GM12878 (cell line): Measurements from ENCODE around the gene TTLL10. TPM values are rescaled to one million over a fixed set of nuclear protein-coding genes. Genes with fewer than 3 reads are reported as not detected.

Source experiments
- BCL3 ChIP-seq: IDR thresholded peaks from 2 replicates; pipeline ENCODE4 v1.6.1; 2011; ENCODE audit warnings: borderline replicate concordance, low read depth, mild to moderate bottlenecking, moderate library complexity, low read length; ENCODE audit not compliant: insufficient read depth, poor library complexity, severe bottlenecking
- CEBPB ChIP-seq, 2 experiments: fragments of 150-350 bp in 1 of 2; IDR thresholded peaks; 2 replicates each; pipeline ENCODE4 v1.6.1; 2012 to 2014; ENCODE audit warnings: low read depth in 2 of 2, low read length in 2 of 2, borderline replicate concordance in 1 of 2, inconsistent platforms in 1 of 2
- CHD2 ChIP-seq: IDR thresholded peaks from 2 replicates; pipeline ENCODE4 v1.6.1; 2011; ENCODE audit warnings: low read depth, low read length, improper control_type of control experiment, borderline replicate concordance
- CREB1 ChIP-seq: IDR thresholded peaks from 2 replicates; pipeline ENCODE4 v1.6.1; 2012; ENCODE audit warnings: low read depth, mild to moderate bottlenecking, inconsistent platforms
- CREM ChIP-seq: IDR thresholded peaks from 2 replicates; pipeline ENCODE4 v1.6.1; 2014; ENCODE audit warnings: antibody characterized with exemption, low read depth
- ELK1 ChIP-seq: IDR thresholded peaks from 2 replicates; pipeline ENCODE4 v1.6.1; 2012; ENCODE audit warnings: low read depth, low read length, improper control_type of control experiment
- FOXM1 ChIP-seq: IDR thresholded peaks from 2 replicates; pipeline ENCODE4 v1.6.1; 2012; ENCODE audit warnings: low read depth, mild to moderate bottlenecking, inconsistent platforms, low read length, moderate library complexity
- IKZF1 ChIP-seq: fragments of 450-650 bp; conservative IDR thresholded peaks from 2 replicates; pipeline ENCODE4 v1.6.1; 2017; ENCODE audit warnings: antibody characterized with exemption, mild to moderate bottlenecking
- IRF5 ChIP-seq: fragments of 450-650 bp; IDR thresholded peaks from 2 replicates; pipeline ENCODE4 v1.6.1; 2017; ENCODE audit warnings: borderline replicate concordance
- JUND ChIP-seq: IDR thresholded peaks from 2 replicates; pipeline ENCODE4 v1.6.1; 2012; ENCODE audit warnings: low read depth, mild to moderate bottlenecking, low read length, improper control_type of control experiment, moderate library complexity
- KAT2A ChIP-seq: conservative IDR thresholded peaks from 2 replicates; pipeline ENCODE4 v1.6.1; 2011; ENCODE audit warnings: low read depth, low read length; ENCODE audit not compliant: control insufficient read depth
- MYC ChIP-seq: IDR thresholded peaks from 2 replicates; pipeline ENCODE4 v1.6.1; 2011; ENCODE audit warnings: mild to moderate bottlenecking, low read length, moderate library complexity, inconsistent platforms; ENCODE audit not compliant: insufficient read depth, insufficient replicate concordance, insufficient read length, severe bottlenecking
- NKRF ChIP-seq: fragments of 450-650 bp; conservative IDR thresholded peaks from 2 replicates; pipeline ENCODE4 v1.6.1; 2017; ENCODE audit warnings: mild to moderate bottlenecking, moderate library complexity
- POU2F2 ChIP-seq: IDR thresholded peaks from 3 replicates; pipeline ENCODE4 v1.6.1; 2011; ENCODE audit warnings: low read depth, mild to moderate bottlenecking, low read length, borderline replicate concordance
- RB1 ChIP-seq: fragments of 450-650 bp; formaldehyde crosslinking; IDR thresholded peaks from 2 replicates; pipeline ENCODE4 v1.6.1; 2017; ENCODE audit warnings: mild to moderate bottlenecking, borderline replicate concordance
- RCOR1 ChIP-seq: conservative IDR thresholded peaks from 2 replicates; pipeline ENCODE4 v1.6.1; 2012; ENCODE audit warnings: low read depth, low read length, improper control_type of control experiment
- RELA ChIP-seq: fragments of 450-650 bp; IDR thresholded peaks from 2 replicates; pipeline ENCODE4 v1.8.0; 2014; ENCODE audit warnings: borderline replicate concordance; ENCODE audit not compliant: partially characterized antibody
- RUNX3 ChIP-seq: IDR thresholded peaks from 2 replicates; pipeline ENCODE4 v1.6.1; 2012; ENCODE audit warnings: low read length, inconsistent platforms
- TBL1XR1 ChIP-seq: IDR thresholded peaks from 2 replicates; pipeline ENCODE4 v1.6.1; 2012; ENCODE audit warnings: low read depth, low read length, improper control_type of control experiment
- USF2 ChIP-seq: IDR thresholded peaks from 2 replicates; pipeline ENCODE4 v1.6.1; 2011; ENCODE audit warnings: low read depth, low read length, improper control_type of control experiment, borderline replicate concordance
- YY1 ChIP-seq: IDR thresholded peaks from 2 replicates; pipeline ENCODE4 v1.6.1; 2011; ENCODE audit warnings: low read depth, mild to moderate bottlenecking, low read length
- polyA plus RNA-seq, 11 experiments: library from polyadenylated mRNA; depleted of rRNA in 4 of 11; unstranded in 6 of 11; stranded (reverse) in 5 of 11; fragments of >200 nt; fragmentation: Nextera tagmentation in 4 of 11; fragmentation: Illumina TruSeq in 1 of 11; extraction: Ambion mirVana in 4 of 11; extraction: Trizol in 1 of 11; gene quantifications; 1 replicate in 1 of 11; 2 replicates in 10 of 11; pipeline versions ENCODE4 v1.2.1 to v1.2.3, GENCODE V29; 2011 to 2016; ENCODE audit warnings: inconsistent platforms in 2 of 11, missing spikeins in 2 of 11, low read depth in 1 of 11
- total RNA-seq, 4 experiments: library from RNA; depleted of rRNA in 3 of 4; stranded (reverse); fragments of >200 nt in 3 of 4; fragmentation: Illumina TruSeq in 1 of 4; extraction: Trizol in 1 of 4; gene quantifications; 2 replicates each; pipeline versions ENCODE4 v1.2.1 to v1.2.3, GENCODE V29; 2013 to 2021

Gene TTLL10
- total and polyA plus RNA-seq, 10 of the 15 experiments (the other 5 are each of a cell fraction or from before 2014, with no cell fraction given): not detected

GRCh38 chr1:1200876-1201810, 27.5 kb downstream of the TTLL10 start (continued):
- TF ChIP-seq CEBPB (IDR thresholded peaks at IDR 0.05; ENCODE audit: borderline replicate concordance in 1 of 2, low read depth in 2 of 2, low read length in 2 of 2) (0 out of 4 replicates have a peak, but pooled peaks of 1 of the 2 experiments have one; percentile 33), NKRF (peak; percentile 82), RB1 (peak; percentile 86; the same call in 1 of the 2 replicates), CREM (peak; percentile 78), RUNX3 (peak; percentile 69), BCL3 (peak; percentile 77), USF2 (no peak), TBL1XR1 (0 out of 2 replicates have a peak, but pooled peaks have one; percentile 23), IRF5 (no peak), RELA (peak; percentile 98), KAT2A (no peak), POU2F2 (0 out of 3 replicates have a peak, but pooled peaks have one; percentile 20), MYC (no peak), JUND (peak; percentile 59; the same call in 1 of the 2 replicates), ELK1 (no peak), RCOR1 (0 out of 2 replicates have a peak, but pooled peaks have one; percentile 41), IKZF1 (peak; percentile 92), CHD2 (0 out of 2 replicates have a peak, but pooled peaks have one; percentile 54), YY1 (no peak), CREB1 (peak; percentile 82), FOXM1 (0 out of 2 replicates have a peak, but pooled peaks have one; percentile 30)
